LHCN-M2 (cell line): ENCODE data around the gene ABAT. TPM values are rescaled to one million over a fixed set of nuclear protein-coding genes. Genes with fewer than 3 reads are reported as not detected.

Experiments
- DNase-seq: peaks from one replicate; pipeline ENCODE4 v3.0.0-alpha.2; 2012; ENCODE audit warnings: low read depth
- polyA plus RNA-seq: library from polyadenylated mRNA; unstranded; fragments of >200 nt; gene quantifications from one replicate; pipeline ENCODE4 v1.2.1, GENCODE V29; 2012; ENCODE audit warnings: missing spikeins
- total RNA-seq: library from RNA; depleted of rRNA; stranded (reverse); fragments of >200 nt; gene quantifications from 2 replicates; pipeline ENCODE4 v1.2.3, GENCODE V29; 2014; rRNA removed

ABAT gene
- total RNA-seq = 0.29 and 0.32 TPM in 2 replicates
- polyA plus RNA-seq = 2.2 TPM

GRCh38 chr16:8674413-8675022 is at the start of gene ABAT:
ABAT (plus strand) TSS chr16:8674617; CDS start chr16:8735740, 61,123 bp downstream.
- DNase-seq = peak; percentile 53

DNA sequence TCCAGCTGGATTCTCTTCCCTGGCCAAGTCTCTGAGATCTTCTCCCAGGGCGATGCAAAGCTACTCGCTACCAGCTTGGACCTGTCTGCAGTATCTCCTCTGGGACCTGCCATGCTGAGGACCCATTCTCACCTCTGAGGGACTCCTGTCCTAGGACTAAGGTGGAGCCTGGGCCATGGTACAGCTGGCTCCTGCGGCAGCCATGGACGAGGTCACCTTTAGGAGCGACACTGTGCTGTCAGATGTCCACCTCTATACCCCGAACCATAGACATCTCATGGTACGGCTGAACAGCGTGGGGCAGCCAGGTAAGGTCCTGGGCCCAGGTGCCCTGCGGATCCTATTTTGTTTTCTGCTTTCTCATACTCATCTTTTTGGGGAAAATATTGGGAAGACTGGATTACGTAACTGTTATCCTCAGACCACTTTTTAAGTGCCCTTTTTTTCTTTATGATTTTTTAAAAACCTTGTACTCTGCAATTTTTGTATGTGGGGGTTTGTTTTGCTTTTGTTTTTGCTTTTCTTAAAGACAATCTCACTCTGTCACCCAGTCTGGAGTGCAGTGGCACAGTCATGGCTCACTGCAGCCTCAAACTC is 48.8 kb upstream of the ABAT start:
- no peak for DNase-seq

- DNase-seq = no peak
Measured at GRCh38 chr16:8626946-8627345, 47.5 kb upstream of the ABAT start.

DNA sequence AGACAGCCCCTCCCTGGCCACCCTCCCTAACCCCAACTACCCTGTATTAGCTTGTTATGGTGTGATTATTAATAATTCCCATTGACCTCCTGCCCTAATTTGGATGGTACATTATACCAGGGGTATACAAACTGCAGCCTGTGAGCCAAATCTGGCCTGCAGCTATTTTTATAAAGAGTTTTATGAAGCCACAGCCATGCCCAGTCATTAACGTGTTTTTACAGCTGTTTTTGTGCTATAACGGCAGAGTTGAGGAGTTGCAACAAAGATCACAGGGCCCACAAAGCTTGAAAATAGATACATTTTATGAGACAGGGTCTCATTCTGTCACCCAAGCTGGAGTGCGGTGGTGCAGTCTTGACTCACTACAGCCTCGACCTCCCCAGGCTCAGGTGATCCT is 47.0 kb upstream of the ABAT start:
- DNase-seq = peak; percentile 50

- DNase-seq = no peak
Measured at GRCh38 chr16:8628981-8629725, 45.3 kb upstream of the ABAT start.

DNA sequence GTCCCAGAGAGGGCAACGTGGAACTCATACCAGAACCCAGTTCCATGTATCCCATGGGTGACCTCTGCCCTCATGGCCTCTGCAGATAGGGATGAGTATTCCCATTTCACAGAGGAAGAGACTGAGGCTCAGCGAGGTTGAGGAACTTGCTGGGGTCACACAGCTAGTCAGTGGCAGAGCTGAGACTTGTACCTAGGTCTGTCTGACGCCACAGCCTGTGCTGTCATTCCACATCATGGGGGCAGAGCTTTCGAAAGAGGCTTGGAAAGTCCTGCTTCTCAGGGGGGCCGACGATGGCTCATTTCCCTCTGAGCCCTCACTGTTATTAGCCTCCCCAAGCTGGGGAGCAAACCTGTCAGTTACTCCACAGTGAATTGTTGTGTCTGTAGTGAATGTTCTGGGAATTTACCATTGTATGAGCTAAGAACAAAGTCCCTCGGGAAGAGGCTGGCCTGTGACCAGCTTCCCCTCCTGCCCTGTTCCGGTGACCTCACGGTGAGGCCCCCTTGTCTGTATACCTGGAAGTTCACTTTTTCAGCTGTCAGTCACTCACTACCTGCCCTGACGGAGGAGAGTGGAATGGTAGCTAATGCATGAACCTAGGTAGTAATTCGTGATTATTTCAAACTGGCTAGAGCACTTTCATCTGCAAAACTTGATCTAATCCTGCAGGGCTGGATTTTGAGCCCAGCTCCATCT is 44.0 kb upstream of the ABAT start:
- no peak for DNase-seq

DNA sequence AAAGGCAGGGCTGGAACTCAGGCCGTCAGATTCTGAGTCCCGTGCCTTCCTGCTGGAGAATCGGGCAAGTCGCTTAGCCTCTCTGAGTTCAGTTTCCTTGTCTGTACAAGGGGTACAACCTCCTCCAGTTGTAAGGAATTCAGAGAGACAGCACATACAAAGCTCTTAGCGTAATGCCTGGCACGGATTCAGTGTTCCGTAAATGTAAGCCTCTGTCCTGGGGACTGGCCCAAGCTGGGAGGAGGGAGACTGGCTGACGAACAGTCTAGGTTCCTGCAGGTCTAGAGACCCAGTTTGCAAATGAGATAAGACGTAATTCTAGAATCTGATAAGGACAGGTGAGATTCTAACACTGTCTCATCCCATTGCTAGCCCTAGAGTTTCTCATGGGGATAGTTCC is 43.0 kb upstream of the ABAT start:
- no peak for DNase-seq

GRCh38 chr16:8631818-8632465 is 42.5 kb upstream of the ABAT start:
- no peak for DNase-seq

GRCh38 chr16:8632675-8633182 is 41.7 kb upstream of the ABAT start:
- no peak for DNase-seq

DNA sequence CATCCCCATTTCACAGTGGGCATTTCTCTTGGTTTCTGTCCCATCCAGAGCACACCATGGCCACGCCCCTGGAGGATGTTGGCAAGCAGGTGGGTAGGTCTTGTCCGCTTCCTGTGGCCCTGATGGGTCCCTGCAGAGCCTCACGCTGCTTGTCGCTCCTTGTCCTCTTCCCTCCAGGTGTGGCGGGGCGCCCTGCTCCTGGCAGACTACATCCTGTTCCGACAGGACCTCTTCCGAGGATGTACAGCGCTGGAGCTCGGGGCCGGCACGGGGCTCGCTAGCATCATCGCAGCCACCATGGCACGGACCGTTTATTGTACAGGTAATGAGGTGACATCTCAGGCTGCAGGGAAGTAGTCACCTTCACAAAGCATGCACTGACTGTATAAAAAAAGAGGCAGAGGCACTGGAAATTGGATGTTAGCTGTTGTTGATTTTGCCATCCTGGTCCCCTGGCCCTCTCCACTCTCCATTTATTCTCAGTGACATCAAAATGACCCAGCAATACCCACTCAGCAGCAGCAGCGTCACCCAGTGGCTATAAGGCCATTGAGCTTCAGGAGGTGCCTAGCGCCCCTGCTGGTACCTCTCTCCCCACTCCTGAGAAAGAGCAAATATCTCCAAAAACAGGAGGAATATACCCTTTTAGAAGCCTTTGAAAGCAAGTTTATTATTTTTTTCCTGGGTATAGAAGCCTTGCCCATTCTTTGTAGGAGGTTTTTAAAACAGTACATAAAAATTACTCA is 39.3 kb upstream of the ABAT start:
- no peak for DNase-seq

DNA sequence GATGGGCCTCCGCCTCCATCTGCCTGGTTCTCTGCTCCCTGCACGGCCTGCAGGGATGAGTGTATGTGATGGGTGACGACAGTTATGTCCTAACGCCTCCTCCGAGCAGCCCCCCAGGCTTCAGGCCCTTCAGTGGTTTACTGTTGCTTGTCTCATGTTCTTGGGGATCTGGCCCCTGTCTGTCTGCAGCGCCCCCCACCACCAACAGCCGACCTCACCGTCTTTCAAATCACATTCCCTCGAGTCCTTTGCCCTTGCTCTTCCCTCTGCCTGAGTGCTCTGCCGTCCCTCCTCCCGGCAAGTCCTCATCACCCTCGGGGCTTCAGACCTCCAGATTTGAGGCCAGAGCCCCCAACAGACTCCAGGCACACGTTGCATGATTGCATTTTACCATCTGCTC is 34.7 kb upstream of the ABAT start:
- DNase-seq = no peak

GRCh38 chr16:8641671-8642070 is 32.7 kb upstream of the ABAT start:
- DNase-seq = no peak

GRCh38 chr16:8642146-8642545 is 32.3 kb upstream of the ABAT start:
- no peak for DNase-seq

DNA sequence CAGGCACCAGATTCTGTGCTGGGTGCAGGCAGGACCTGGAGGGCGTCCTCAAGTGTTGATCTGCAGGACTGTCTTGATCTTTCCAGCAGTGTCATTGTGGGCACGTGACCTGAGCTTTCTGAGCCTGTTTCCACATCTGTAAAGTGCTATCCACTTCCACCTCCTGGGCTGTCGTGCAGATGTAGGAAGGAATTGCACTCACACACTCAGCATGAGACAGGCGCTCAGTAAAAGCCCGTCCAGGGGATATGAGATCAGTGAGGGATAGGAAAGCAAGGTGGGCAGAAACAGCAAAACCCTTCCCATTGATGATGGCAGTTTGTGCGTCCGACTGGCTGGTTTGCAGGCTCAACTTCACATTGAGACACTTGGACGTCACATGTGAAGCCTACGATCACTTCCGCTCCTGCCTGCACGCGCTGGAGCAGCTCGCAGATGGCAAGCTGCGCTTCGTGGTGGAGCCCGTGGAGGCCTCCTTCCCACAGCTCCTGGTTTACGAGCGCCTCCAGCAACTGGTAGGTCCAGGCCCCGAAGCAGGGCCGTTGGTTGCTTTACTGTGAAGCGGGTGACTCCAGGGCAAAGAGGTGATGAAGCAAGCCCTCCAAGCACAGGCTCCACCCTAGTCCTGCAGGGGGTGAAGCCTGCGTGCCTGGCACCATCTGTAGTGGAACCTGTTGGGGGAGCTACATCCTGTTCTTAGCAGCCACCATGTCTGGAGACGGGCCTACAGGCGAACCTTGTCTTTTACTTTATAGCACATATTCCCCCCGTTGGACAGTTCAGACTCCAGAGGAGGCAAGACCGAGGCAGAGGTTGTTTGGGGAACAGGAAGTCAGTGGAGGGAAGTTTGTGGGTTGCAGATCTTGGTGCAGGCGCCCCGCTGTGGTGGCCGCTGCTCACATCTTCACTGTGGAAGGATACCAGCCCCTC is 29.9 kb upstream of the ABAT start:
- DNase-seq = no peak

- no peak for DNase-seq
Measured at GRCh38 chr16:8645141-8645521, 29.3 kb upstream of the ABAT start.

DNA sequence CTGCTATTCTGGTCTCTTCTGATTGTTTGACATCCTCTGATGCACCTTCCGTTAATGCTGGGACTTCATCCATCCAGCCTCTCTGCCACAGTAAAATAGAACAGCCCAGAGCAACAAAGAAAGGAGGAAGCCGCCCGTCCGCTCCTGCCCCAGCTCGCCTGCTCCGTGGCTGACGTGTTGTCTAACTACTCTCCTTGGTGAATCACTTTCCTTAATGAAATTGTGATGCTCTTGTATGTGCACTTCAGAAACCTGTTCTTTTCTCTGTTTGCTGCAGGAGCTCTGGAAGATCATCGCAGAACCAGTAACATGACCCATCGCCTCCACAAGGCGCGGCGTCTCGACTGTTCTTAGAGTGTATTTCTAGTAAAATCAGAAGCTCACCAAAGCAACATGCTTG is 28.6 kb upstream of the ABAT start:
- no peak for DNase-seq

GRCh38 chr16:8646326-8647053 is 27.9 kb upstream of the ABAT start:
- DNase-seq = peak; percentile 67

GRCh38 chr16:8647721-8648318 is 26.6 kb upstream of the ABAT start:
- no peak for DNase-seq

DNA sequence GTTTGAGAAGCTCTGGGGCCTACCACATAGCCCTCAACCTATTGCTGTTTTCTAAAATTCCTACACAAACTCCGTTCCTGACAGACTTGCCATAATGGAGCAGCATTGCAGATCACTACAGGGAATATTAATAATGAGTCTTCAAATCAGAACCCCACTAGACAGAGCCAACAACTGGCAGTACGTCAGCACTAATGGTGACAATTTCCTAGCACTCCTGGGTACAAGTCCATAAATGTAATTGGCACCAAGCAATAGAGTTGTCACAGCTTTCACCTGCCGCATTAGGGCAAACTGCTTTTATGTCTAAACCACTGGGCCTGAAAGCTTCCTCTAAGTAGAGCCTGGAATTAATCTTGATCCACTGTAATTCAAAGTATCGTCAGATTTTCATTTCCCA is 25.5 kb upstream of the ABAT start:
- DNase-seq = no peak
